ENCODE data around the gene KRTAP5-2. TPM values are rescaled to one million over a fixed set of nuclear protein-coding genes. Genes with fewer than 3 reads are reported as not detected.
"Not testable (repeated sequence)": the region's sequence is repeated elsewhere in the genome, so short reads cannot be mapped to it uniquely, and the experiment has no call there.

KRTAP5-2 gene
- total RNA-seq, 2 donors from 2014 or later = not detected

GRCh38 chr11:1618231-1618630 lies 20.1 kb upstream of the KRTAP5-2 start:
- no peak overlapping the region for H3K4me3 ChIP-seq
- no peaks in the 10 kb centered on the region for H3K27me3 ChIP-seq (replicated peaks; ENCODE audit: insufficient read depth)
- 80% methylated on average over 10 of the region's 10 CpGs for WGBS
- H3K36me3 ChIP-seq = no peaks in the 10 kb centered on the region
- no peaks in the 10 kb centered on the region for H3K9me3 ChIP-seq
- DNase-seq (ENCODE audit: low spot score) = no peak
- TF ChIP-seq POLR2A (IDR thresholded peaks at IDR 0.05) (no peak), CTCF (IDR thresholded peaks at IDR 0.05) (no peak), POLR2AphosphoS5 (IDR thresholded peaks at IDR 0.05) (no peak)
- intact Hi-C loops (cut with DNase I) = no loop called here
- H3K27ac ChIP-seq = no peak overlapping the region
- H3K4me1 ChIP-seq (replicated peaks) = no peaks in the 10 kb centered on the region

- Histone ChIP-seq H3K4me1 (replicated peaks) (no peaks in the 10 kb centered on the region), H3K27ac (no peak within 1 kb of the TSS), H3K4me3 (no peak within 1 kb of the TSS), H3K27me3 (replicated peaks; ENCODE audit: insufficient read depth) (no peaks in the 10 kb centered on the region), H3K9me3 (no peaks in the 10 kb centered on the region), H3K36me3 (no peaks in the 10 kb centered on the region)
- WGBS = 68% methylated on average over 4 of the region's 4 CpGs
- TF ChIP-seq POLR2A (IDR thresholded peaks at IDR 0.05) (no peak), CTCF (IDR thresholded peaks at IDR 0.05) (no peak), POLR2AphosphoS5 (IDR thresholded peaks at IDR 0.05) (no peak)
- DNase-seq (ENCODE audit: low spot score) = no peak
- intact Hi-C loops (cut with DNase I) = no loop called here
Observed at GRCh38 chr11:1608363-1608762, 10.3 kb upstream of the KRTAP5-2 start, which contains the start of gene KRTAP5-3. Gene KRTAP5-3, minus strand, starts transcription at chr11:1608463. Its CDS starts 78 bp downstream, at chr11:1608385.

GRCh38 chr11:1607901-1608300 lies 9.8 kb upstream of the KRTAP5-2 start:
- H3K27ac ChIP-seq; intact Hi-C loops (cut with DNase I); DNase-seq (ENCODE audit: low spot score); H3K4me1 ChIP-seq (replicated peaks); H3K4me3 ChIP-seq; H3K27me3 ChIP-seq (replicated peaks; ENCODE audit: insufficient read depth); H3K36me3 ChIP-seq; H3K9me3 ChIP-seq: not testable (repeated sequence)
- WGBS = 83% methylated on average over 2 of the region's 5 CpGs

- H3K9me3 ChIP-seq; H3K4me1 ChIP-seq (replicated peaks); H3K27me3 ChIP-seq (replicated peaks; ENCODE audit: insufficient read depth); H3K36me3 ChIP-seq; intact Hi-C loops (cut with DNase I); H3K27ac ChIP-seq; DNase-seq (ENCODE audit: low spot score); H3K4me3 ChIP-seq: not testable (repeated sequence)
- 25% methylated on average over 18 of the region's 18 CpGs for WGBS
Observed at GRCh38 chr11:1607156-1607845, 9.2 kb upstream of the KRTAP5-2 start.

GRCh38 chr11:1605923-1606322 lies 7.8 kb upstream of the KRTAP5-2 start:
- H3K4me3 ChIP-seq; H3K27me3 ChIP-seq (replicated peaks; ENCODE audit: insufficient read depth); H3K36me3 ChIP-seq; H3K4me1 ChIP-seq (replicated peaks); H3K9me3 ChIP-seq; intact Hi-C loops (cut with DNase I); DNase-seq (ENCODE audit: low spot score); H3K27ac ChIP-seq: not testable (repeated sequence)
- 80% methylated on average over 13 of the region's 13 CpGs for WGBS

- H3K9me3 ChIP-seq = no peaks in the 10 kb centered on the region
- H3K4me3 ChIP-seq = no peak overlapping the region
- no peak for DNase-seq (ENCODE audit: low spot score)
- H3K27me3 ChIP-seq (replicated peaks; ENCODE audit: insufficient read depth) = no peaks in the 10 kb centered on the region
- intact Hi-C loops (cut with DNase I) = no loop called here
- TF ChIP-seq POLR2A (IDR thresholded peaks at IDR 0.05) (no peak), POLR2AphosphoS5 (IDR thresholded peaks at IDR 0.05) (no peak), CTCF (IDR thresholded peaks at IDR 0.05) (no peak)
- H3K4me1 ChIP-seq (replicated peaks) = no peaks in the 10 kb centered on the region
- 100% methylated on average over 4 of the region's 7 CpGs for WGBS
- H3K36me3 ChIP-seq = no peaks in the 10 kb centered on the region
- no peak overlapping the region for H3K27ac ChIP-seq
Observed at GRCh38 chr11:1604711-1605110, 6.6 kb upstream of the KRTAP5-2 start.

Data from prostate gland (tissue), 2 donors.